Lower lobe of right lung (tissue), 2 donors: ENCODE measurements around the gene ATG10. TPM values are rescaled to one million over a fixed set of nuclear protein-coding genes. Genes with fewer than 3 reads are reported as not detected.
A peak's percentile ranks its signal among the peaks of the same experiment; 100 is the strongest.

Source experiments
- ATAC-seq, 2 donors: fragments of 200-7000 bp; cut with Tn5 transposase; one replicate each; pipeline ENCODE4 v1.9.1; 2020 to 2022; ENCODE audit warnings: mild to moderate bottlenecking in 2 of 2, moderate library complexity in 2 of 2
- DNase-seq: peaks from one replicate; pipeline ENCODE4 v3.0.0-alpha.2; 2020
- H3K27ac ChIP-seq: fragments of 200-600 bp; one replicate; pipeline ENCODE4 v1.8.0; 2022
- H3K27me3 ChIP-seq: fragments of 200-600 bp; one replicate; pipeline ENCODE4 v1.8.0; 2022; ENCODE audit warnings: low read depth
- H3K36me3 ChIP-seq: fragments of 200-600 bp; one replicate; pipeline ENCODE4 v1.8.0; 2022; ENCODE audit warnings: mild to moderate bottlenecking
- H3K4me1 ChIP-seq: fragments of 200-600 bp; one replicate; pipeline ENCODE4 v1.8.0; 2022
- H3K4me3 ChIP-seq: fragments of 200-600 bp; one replicate; pipeline ENCODE4 v1.8.0; 2022; ENCODE audit warnings: mild to moderate bottlenecking
- H3K9me3 ChIP-seq: fragments of 200-600 bp; one replicate; pipeline ENCODE4 v1.8.0; 2022
- CTCF ChIP-seq: fragments of 200-600 bp; IDR thresholded peaks from one replicate; pipeline ENCODE4 v1.8.0; 2022; ENCODE audit warnings: antibody characterized with exemption, mild to moderate bottlenecking
- intact Hi-C: fragments of 100-400 bp; cut with DNase I; formaldehyde crosslinking; loops from one replicate; pipeline ENCODE4 v1.11.0; 2022
- total RNA-seq: library from RNA; stranded (reverse); fragmentation: NEBNext Ultra II Directional; extraction: Animal tissue kit (Norgen Biotek cat#: 25700); gene quantifications from one replicate; pipeline ENCODE4 v1.2.1, GENCODE V29; 2021
- donor health status: DM: no; HTN: yes; CAD: no; lungs with severe emphysema.

The ATG10 gene
- total RNA-seq, 1 donor from 2014 or later = 5.4 TPM

DNA sequence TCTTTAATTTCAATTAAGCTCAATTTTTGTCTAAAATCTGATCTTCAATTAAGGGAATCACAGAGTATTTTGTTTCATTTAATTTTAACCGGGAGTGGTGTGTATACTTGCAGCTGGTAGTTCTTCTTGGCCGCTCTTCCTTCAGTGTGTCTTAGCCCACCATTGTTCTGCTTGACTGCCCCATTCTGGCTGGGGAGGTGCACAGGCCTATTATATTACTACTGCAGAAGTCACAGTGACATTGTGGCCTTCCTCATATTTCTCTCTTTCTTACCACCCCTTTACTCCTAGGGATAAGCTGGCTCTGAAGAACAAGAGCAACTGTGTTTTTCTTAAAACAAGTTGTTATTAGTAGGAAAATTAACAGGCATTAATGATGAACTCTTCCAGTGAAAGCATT, 123.7 kb downstream of the ATG10 start:
- DNase-seq (no peak), ATAC-seq (no peak)
- intact Hi-C loops = no loop called here
- H3K27ac ChIP-seq = no peak overlapping the region
- no peaks in the 10 kb centered on the region for H3K27me3 ChIP-seq
- no peak overlapping the region for H3K4me3 ChIP-seq
- no peaks in the 10 kb centered on the region for H3K36me3 ChIP-seq
- peaks cover 11% of the 10 kb centered on the region for H3K9me3 ChIP-seq
- TF ChIP-seq CTCF = no peak
- H3K4me1 ChIP-seq = no peaks in the 10 kb centered on the region

DNA sequence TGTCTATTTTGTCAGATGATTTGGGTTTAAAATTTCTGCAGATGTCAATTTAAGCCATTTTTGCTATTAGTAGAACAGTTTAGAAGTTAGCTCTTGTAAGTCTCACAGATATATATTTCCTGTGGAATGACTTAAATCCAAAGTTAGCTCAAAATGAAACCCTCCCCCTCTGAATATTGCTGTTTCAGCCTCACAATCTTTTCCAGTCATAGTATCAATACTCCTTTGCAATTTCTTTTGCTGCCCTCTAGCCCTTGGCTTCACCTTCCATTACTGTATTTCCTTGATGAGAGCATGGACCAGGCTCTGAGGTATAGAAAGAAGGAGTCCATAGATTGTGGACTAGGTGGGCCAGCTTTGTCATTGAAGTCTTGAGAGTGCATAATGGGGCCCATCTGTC, 124.4 kb downstream of the ATG10 start:
- no peaks in the 10 kb centered on the region for H3K36me3 ChIP-seq
- intact Hi-C loops = no loop called here
- no peak overlapping the region for H3K4me3 ChIP-seq
- H3K9me3 ChIP-seq = peaks cover 11% of the 10 kb centered on the region
- no peak overlapping the region for H3K27ac ChIP-seq
- ATAC-seq (no peak), DNase-seq (no peak)
- no peaks in the 10 kb centered on the region for H3K27me3 ChIP-seq
- H3K4me1 ChIP-seq = no peaks in the 10 kb centered on the region
- TF ChIP-seq CTCF = no peak

GRCh38 chr5:82100303-82101077, 128.7 kb downstream of the ATG10 start:
- ATAC-seq (peak in 1 of 2 donors; percentile 36), DNase-seq (no peak)
- Histone ChIP-seq H3K4me3 (no peak overlapping the region), H3K9me3 (no peaks in the 10 kb centered on the region), H3K27ac (no peak overlapping the region), H3K36me3 (no peaks in the 10 kb centered on the region), H3K27me3 (no peaks in the 10 kb centered on the region), H3K4me1 (no peaks in the 10 kb centered on the region)
- intact Hi-C loops = no loop called here
- no peak for TF ChIP-seq CTCF

GRCh38 chr5:82104872-82105271, 133.0 kb downstream of the ATG10 start:
- no peaks in the 10 kb centered on the region for H3K27me3 ChIP-seq
- intact Hi-C loops = no loop called here
- ATAC-seq = no peak
- no peak overlapping the region for H3K27ac ChIP-seq
- no peak for TF ChIP-seq CTCF
- H3K4me1 ChIP-seq = peaks cover 16% of the 10 kb centered on the region
- H3K4me3 ChIP-seq = no peak overlapping the region
- no peak for DNase-seq
- no peaks in the 10 kb centered on the region for H3K36me3 ChIP-seq
- no peaks in the 10 kb centered on the region for H3K9me3 ChIP-seq

- DNase-seq (no peak), ATAC-seq (no peak)
- H3K27me3 ChIP-seq = no peaks in the 10 kb centered on the region
- intact Hi-C loops = no loop called here
- H3K4me3 ChIP-seq = no peak overlapping the region
- no peak overlapping the region for H3K27ac ChIP-seq
- no peak for TF ChIP-seq CTCF
- H3K36me3 ChIP-seq = no peaks in the 10 kb centered on the region
- peaks cover 16% of the 10 kb centered on the region for H3K4me1 ChIP-seq
- no peaks in the 10 kb centered on the region for H3K9me3 ChIP-seq
Measured at GRCh38 chr5:82105457-82105856, 133.6 kb downstream of the ATG10 start.
